Fibroblast of skin of left biceps (primary cell): ENCODE data around the gene TALDO1.

ENCODE experiments used
- DNase-seq, 2 experiments: peaks; one replicate each; pipeline ENCODE4 v3.0.0-alpha.2; 2013; ENCODE audit warnings: low read depth in 2 of 2

TALDO1 gene

GRCh38 chr11:747158-748006, at the start of gene TALDO1:
TSS of gene TALDO1 (plus strand) at chr11:747464. CDS start at chr11:747482, 18 bp downstream.
- peak; percentile 45 to 55 for DNase-seq

DNA sequence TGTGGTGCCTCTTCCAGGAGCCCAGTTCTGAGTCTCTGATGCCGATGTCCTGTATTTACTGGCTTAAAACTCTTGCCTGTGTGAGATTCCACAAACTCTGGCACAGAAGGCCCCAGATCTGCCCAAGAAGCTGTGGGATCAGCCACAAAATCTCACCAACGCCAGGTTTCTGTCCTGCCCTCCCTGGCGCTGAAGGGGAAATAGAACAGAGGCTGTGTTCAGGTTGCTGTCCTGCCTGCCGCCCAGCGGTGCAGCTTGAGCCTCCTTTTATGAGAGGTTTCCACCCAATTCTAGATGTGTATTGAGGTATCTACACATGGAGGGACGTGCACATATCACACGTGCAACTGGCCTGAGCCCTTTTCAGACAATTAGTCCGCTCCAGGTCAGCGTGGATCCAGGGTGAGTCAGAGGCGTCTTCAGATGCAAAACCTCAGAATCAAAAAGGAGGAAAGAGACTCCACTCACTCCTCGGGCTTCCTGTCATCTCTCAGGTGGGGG, 49.4 kb upstream of the TALDO1 start:
- DNase-seq = no peak

DNA sequence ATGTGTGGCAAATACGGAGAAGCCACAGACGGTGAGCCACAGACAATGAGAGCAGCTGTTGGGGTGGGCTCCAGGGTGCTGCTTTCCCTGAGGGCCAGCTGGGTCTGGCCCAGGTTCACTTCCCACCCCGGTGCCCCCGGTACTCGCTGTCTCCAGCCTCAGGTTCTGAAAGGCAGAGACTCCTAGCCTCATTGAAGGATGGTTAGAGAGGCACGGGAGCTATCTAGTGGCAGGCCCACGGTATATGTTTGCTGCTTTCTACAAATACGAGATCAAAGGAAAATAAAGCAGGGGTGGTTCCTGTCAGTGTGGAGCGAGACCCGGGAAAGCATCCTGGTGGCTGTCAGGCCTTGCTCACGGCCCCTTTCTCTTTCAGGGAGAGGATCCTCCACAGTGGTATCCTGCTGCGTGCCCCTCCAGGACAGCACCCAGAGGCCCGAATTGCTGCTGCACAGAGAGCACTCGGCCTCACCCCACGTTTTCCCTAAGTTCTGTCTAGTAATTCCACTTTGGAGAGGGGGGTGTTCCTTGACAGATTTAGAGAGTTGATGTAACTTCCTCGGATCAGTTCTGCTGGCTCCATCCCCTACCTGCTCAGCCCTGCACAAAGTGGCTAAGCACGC, 48.7 kb upstream of the TALDO1 start:
- no peak for DNase-seq

- DNase-seq = no peak
These were observed 48.2 kb upstream of the TALDO1 start for GRCh38 chr11:699116-699508.

- DNase-seq = no peak
These were observed 47.5 kb upstream of the TALDO1 start for GRCh38 chr11:699753-700152.

DNA sequence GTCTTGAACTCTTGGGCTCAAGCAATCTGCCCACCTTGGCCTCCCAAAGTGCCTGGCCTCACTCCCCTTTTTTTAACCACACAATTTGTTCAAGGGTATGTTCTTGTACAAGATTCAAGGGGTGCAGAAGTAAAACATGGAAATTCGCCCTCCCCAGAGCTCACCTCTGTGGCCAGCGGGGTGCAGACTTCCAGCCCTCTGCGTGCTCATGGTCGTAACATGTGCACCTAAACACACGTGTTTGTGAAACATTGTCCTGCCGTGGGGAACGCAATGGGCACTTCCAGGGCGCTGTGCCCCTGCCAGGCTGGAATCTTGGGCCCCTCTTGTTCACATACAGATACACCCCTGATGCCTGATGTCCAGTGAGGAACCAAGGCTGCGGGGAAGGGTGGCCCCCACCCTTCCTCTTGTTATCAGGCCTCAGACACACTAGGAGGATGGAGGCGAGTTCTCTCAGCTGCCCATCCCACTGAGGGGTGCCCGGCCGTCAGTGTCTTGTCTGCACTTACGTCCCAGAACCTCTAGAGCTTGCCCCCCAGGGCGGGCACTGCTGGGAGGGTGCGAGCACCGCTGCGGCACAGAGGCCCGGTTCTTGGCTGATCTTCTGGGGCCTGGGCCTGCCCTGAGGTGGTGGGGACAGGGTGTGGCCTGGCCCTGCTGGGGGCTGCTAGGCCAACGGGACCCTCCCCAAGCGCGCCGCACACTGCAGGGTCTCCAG, 45.4 kb upstream of the TALDO1 start:
- no peak for DNase-seq

GRCh38 chr11:702462-703461, 44.5 kb upstream of the TALDO1 start:
- no peak for DNase-seq

DNA sequence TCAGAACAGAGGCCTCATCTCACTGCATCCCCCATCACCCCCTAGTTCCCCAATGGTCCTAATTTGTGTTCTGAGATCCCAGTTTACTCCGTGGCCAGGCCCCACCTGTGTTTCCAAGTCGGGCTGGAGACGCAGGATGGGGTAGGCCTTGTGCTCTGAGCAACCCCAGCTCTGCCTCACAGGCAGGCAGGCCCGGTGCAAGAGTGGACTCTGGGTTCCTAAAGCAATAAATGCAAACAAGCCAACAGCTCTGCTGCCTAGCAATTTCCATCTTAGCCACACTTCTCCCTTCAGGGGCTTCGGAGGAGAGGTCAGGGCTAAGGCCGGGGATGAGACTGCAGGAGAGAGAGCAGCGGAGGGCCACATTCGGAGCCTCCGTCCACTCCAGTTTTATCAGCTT, 43.8 kb upstream of the TALDO1 start:
- DNase-seq = no peak

DNA sequence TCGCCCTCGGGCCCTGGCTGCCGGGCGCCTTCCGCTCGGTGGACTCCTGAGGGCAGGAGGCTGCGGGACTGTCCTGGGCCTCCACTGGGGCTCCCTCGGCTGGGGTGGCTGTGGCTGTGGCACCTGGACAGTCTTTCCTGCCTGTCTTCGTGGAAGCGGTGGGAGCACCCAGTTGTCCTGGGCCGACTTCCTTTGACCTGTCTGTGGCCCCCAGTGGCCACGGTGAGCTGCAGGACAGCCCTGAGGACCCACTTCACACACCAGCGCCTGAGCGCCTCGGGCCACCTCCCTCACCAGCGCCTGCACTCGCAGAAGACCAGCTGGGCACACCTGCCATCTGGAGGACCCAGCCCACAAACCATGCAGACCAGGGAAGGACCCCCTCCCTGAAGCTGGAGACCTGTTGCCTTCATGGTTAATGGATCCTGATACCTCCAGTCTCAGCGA, 43.0 kb upstream of the TALDO1 start:
- DNase-seq = no peak

- DNase-seq = no peak
These were observed 42.3 kb upstream of the TALDO1 start for GRCh38 chr11:704781-705645.

DNA sequence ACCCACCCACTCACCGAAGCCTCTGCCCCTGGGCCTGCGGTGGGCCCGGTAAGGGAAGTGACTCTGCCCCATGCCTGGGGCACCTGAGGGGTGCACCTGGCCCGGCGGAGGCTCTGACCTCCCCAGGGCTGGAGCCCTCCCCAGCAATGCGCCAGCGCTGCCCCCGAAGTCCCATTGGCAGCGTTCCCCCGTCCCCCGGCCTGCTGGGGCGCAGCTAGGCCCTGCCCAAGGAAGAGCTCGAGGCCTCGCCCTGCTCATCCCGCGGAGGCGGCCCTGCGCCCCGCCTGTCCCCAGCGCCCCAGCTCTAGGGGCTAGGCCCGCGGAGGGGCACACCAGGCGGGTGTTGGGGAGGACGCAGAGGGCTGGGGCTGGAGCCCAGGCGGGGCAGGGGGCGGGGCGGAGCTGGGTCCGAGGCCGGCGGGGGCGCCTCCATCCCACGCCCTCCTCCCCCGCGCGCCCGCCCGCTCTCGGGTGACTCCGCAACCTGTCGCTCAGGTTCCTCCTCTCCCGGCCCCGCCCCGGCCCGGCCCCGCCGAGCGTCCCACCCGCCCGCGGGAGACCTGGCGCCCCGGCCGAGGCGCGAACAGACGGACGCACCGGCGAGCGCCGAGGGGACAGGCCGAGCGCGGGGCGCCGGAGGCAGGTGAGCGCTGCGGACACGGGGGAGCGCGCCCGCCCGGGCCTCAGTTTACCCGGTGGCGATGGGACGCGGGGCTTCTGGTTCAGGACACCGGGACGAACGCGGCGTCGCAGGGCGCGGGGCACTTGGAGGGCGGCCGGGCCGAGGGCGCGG, 41.4 kb upstream of the TALDO1 start, which contains the start of gene EPS8L2:
Gene EPS8L2, plus strand, starts transcription at position 586 of the 793 bp plus-strand sequence. CDS start 3,177 bp downstream, outside the sequence.
- no peak for DNase-seq

GRCh38 chr11:706439-706956, 40.8 kb upstream of the TALDO1 start:
- no peak for DNase-seq

- no peak for DNase-seq
These were observed 40.1 kb upstream of the TALDO1 start for GRCh38 chr11:706957-707816.

DNA sequence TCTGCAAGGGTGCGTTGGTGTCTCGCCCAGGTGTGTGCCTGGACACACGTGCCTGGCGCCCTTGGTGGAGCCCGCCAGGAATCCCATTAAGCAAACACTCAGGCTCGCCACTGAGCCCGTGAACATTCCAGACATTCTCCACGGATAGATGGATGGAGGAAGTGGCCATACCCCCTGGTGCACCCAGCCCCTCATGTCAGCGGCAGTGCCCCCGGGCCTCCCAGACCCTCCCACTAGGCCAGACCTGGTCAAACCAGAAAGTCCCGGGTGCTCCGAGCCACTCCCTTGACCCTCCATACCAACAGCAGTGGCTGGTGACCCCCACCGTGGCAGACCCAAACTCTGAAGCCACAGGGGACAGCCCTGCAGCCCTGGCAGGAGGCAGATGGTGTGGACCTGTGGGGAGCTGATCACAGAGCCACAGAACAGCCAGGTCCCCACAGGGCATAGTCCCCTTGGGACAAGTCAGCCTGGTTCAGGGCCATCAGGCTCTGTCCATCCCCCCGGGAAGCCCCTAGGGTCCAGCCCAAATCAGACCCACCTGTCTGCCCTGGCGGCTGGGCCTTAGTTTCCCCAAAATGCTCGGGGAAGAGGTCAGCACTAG, 39.3 kb upstream of the TALDO1 start:
- no peak for DNase-seq

GRCh38 chr11:708511-708910, 38.8 kb upstream of the TALDO1 start:
- no peak for DNase-seq

DNA sequence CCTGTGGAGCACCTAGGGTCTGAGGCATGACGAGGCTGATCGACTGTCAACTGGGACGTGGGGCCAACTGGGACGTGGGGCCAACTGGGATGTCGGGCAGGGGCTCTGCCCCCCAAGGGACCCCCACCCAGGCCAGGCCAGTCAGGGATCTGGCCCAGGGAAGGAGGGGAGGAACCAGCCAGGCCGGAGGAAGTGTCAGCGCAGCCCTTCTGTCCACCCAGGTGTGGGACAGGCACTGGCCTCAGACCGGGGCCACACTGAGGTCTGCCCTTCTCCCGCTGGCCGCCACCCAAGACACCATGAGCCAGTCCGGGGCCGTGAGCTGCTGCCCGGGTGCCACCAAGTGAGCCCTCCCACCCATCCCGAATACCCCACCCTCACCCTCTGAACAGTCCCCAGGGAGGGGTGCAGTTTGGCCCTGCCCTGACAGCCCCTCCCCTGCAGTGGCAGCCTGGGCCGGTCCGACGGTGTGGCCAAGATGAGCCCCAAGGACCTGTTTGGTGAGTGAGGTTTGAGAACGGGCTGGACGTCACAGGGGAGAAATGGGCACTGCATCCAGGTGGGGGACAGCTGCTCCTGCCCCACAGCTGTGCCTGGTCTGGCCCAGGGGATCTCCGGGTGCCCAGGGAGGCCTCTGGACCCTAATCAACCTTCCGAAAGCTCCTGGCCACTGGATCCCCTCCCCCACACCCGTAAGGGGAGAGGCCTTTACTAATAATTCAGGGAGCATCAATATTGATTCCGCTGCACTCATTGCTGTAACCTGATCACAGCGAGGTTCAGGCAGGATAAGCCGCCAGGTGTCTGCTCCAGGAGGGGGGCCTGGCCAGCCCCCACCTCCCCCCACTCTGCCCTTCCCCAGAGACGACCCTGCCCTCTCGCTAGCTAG, 37.9 kb upstream of the TALDO1 start:
- DNase-seq = no peak

- no peak for DNase-seq
These were observed 32.8 kb upstream of the TALDO1 start for GRCh38 chr11:714436-714835.
